NCI-H1694 treated with DMSO at 0.1 percent for 48 hours (cell line): ENCODE measurements around the gene TMEM235.

Experiments used
- DNase-seq: peaks from one replicate; lab custom pipeline; 2025; lab: John Stamatoyannopoulos, UW

TMEM235 gene

GRCh38 chr17:78255029-78255656 lies 23.7 kb downstream of the TMEM235 start:
- DNase-seq: no peak

- no peak for DNase-seq
These were observed 24.7 kb downstream of the TMEM235 start for GRCh38 chr17:78255953-78256706.

- DNase-seq: no peak
These were observed 25.5 kb downstream of the TMEM235 start for GRCh38 chr17:78256707-78257591.

GRCh38 chr17:78257810-78258322 lies 26.4 kb downstream of the TMEM235 start:
- DNase-seq: no peak

GRCh38 chr17:78258323-78259191 lies 27.1 kb downstream of the TMEM235 start:
- no peak for DNase-seq

- DNase-seq: no peak
These were observed 27.7 kb downstream of the TMEM235 start for GRCh38 chr17:78259192-78259554.

GRCh38 chr17:78263063-78263735 lies 31.8 kb downstream of the TMEM235 start:
- no peak for DNase-seq

GRCh38 chr17:78263736-78264340 lies 32.4 kb downstream of the TMEM235 start:
- no peak for DNase-seq

- no peak for DNase-seq
These were observed 33.2 kb downstream of the TMEM235 start for GRCh38 chr17:78264590-78264989.

- DNase-seq: no peak
These were observed 33.7 kb downstream of the TMEM235 start for GRCh38 chr17:78265121-78265520.

- no peak for DNase-seq
These were observed 34.8 kb downstream of the TMEM235 start for GRCh38 chr17:78266231-78266631.

GRCh38 chr17:78266771-78267170 lies 35.3 kb downstream of the TMEM235 start:
- no peak for DNase-seq

- DNase-seq: no peak
These were observed 36.0 kb downstream of the TMEM235 start for GRCh38 chr17:78267253-78268073.

GRCh38 chr17:78268191-78268874 lies 36.9 kb downstream of the TMEM235 start:
- DNase-seq: no peak

- no peak for DNase-seq
These were observed 37.8 kb downstream of the TMEM235 start for GRCh38 chr17:78268951-78269905.

GRCh38 chr17:78269955-78270381 lies 38.5 kb downstream of the TMEM235 start:
- DNase-seq: no peak

- DNase-seq: no peak
These were observed 40.2 kb downstream of the TMEM235 start for GRCh38 chr17:78271419-78272170.
